Measurements from ENCODE around the gene MTG1. TPM values are rescaled to one million over a fixed set of nuclear protein-coding genes. Genes with fewer than 3 reads are reported as not detected.
"Not testable (repeated sequence)": the region's sequence is repeated elsewhere in the genome, so short reads cannot be mapped to it uniquely, and the experiment has no call there.

MTG1 gene
- total RNA-seq, 1 donor from 2014 or later, result 20.9 TPM

- DNase-seq, result no peak
- intact Hi-C loops (cut with micrococcal nuclease), result no loop called here
- no peak for ATAC-seq
Observed at GRCh38 chr10:133458021-133458709, 64.2 kb downstream of the MTG1 start.

DNA sequence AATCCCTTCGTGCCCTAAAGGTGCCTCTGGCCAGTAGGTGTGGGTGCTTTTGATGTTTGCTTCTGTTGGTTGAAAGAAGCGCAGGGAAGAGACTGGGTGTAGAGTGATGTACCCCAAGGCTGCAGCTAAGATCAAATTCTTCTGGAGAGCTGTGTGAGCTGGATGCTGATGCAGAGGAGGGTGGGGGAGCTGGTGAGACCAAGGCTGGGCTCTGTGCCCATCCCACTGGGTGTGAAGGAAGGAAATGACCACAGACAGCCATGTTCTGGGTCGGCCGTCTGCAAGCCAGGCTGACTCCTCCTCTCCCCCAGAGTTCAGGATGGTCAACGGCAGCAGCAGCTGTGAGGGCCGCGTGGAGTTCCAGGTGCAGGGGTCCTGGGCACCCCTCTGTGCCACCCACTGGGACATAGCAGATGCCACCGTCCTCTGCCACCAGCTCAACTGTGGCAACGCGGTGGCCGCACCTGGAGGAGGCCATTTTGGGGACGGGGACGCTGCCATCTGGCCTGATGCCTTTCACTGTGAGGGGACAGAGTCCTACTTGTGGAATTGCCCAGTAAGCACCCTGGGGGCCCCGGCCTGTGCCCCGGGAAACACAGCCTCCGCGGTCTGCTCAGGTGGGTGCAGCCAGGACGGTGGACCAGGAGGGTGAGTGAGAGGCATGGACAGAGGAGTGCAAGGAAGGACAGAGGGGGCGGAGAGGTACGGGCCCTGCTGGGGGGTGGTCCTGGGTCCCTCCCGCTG is 64.9 kb downstream of the MTG1 start:
- intact Hi-C loops (cut with micrococcal nuclease), result no loop called here
- no peak for ATAC-seq
- no peak for DNase-seq

DNA sequence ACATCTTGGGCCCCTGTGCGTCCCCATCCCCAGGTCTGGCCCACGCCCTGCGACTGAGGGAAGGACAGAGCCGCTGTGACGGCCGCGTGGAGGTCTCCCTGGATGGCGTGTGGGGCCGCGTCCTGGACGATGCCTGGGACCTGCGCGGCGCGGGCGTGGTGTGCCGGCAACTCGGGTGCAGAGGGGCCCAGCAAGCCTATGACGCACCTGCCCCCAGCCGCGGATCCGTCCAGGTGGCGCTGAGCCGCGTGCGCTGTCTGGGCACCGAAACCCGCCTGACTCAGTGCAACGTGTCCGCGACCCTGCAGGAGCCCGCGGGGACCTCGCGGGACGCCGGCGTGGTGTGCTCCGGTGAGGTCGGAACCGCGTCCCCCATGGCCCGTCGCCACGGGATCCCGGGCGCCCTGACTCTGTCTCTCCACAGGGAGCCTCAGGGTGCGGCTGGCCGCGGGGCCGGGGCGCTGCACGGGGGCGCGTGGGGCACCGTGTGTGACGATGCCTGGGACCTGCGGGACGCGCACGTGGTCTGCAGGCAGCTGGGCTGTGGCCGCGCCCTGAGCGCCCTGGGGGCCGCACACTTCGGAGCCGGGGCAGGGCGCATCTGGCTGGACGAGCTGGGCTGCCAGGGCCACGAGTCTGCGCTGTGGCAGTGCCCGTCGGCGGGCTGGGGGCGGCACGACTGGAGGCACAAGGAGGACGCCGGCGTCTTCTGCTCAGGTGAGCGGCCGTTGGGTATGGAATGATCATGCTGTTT is 65.7 kb downstream of the MTG1 start:
- no peak for ATAC-seq
- intact Hi-C loops (cut with micrococcal nuclease), result no loop called here
- DNase-seq, result no peak

- ATAC-seq, result no peak
- DNase-seq, result no peak
- intact Hi-C loops (cut with micrococcal nuclease), result no loop called here
Observed at GRCh38 chr10:133460208-133460769, 66.3 kb downstream of the MTG1 start.

DNA sequence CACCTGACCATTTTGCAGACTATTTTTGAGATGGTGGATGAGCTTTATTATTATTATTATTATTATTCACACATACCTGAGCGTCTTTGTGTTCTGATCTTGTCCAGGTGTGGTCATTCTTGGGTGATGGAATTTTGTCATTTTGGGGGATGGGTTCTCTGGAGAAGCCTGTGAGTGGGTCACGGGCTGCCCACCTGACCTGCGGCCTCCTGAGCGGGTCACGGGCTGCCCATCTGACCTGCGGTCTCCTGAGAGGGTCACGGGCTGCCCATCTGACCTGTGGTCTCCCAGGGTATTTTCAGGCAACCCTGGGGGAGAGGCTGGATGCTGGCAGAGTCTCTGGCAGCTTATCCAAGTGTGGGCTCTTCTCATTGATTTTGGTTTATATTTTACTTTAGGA is 67.1 kb downstream of the MTG1 start:
- no peak for DNase-seq
- no peak for ATAC-seq
- intact Hi-C loops (cut with micrococcal nuclease), result no loop called here

DNA sequence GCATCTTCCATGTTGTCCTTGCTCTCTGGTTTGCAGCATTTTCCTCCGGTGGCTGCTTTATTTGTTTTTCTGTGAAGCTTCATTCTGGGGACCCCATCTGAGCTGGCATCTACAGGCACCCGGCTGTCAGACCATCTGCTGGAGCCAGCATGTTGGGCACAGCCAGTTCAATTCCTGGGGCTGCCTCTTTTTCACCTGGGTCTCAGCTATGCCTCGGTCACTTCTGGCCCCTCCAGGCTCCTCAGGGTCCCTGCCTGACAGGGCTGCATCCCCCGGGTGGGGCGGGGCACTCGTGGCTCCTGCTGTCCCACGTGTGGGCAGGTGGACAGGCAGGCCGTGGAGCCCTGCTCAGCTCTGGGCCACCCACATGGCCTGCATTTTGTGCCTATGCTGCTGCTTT is 67.9 kb downstream of the MTG1 start:
- intact Hi-C loops (cut with micrococcal nuclease), result no loop called here
- DNase-seq (no peak), ATAC-seq (no peak)

- ATAC-seq, result no peak
- no peak for DNase-seq
- intact Hi-C loops (cut with micrococcal nuclease), result no loop called here
Observed at GRCh38 chr10:133462512-133463305, 68.8 kb downstream of the MTG1 start.

DNA sequence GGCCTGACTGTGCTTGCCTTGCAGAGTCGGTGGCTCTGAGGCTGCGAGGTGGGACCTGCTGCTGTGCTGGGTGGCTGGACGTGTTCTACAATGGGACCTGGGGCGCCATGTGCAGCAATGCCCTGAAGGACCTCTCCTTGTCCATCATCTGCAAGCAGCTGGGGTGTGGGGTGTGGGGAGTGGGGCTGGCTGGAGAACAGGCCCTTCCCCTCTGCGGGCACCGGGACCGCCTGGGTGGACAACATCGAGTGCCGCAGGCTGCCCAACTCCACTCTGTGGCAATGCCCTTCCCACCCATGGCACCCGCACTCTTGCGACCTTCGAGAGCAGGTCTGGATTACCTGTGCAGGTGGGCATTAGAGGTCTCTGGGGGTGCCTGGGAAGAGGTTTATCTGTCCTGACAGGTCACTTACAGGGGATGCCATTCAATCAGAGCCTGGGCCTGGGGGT is 70.7 kb downstream of the MTG1 start:
- intact Hi-C loops (cut with micrococcal nuclease), result no loop called here
- DNase-seq, result no peak
- no peak for ATAC-seq

- DNase-seq (no peak), ATAC-seq (no peak)
- intact Hi-C loops (cut with micrococcal nuclease), result no loop called here
Observed at GRCh38 chr10:133465191-133465949, 71.4 kb downstream of the MTG1 start.

DNA sequence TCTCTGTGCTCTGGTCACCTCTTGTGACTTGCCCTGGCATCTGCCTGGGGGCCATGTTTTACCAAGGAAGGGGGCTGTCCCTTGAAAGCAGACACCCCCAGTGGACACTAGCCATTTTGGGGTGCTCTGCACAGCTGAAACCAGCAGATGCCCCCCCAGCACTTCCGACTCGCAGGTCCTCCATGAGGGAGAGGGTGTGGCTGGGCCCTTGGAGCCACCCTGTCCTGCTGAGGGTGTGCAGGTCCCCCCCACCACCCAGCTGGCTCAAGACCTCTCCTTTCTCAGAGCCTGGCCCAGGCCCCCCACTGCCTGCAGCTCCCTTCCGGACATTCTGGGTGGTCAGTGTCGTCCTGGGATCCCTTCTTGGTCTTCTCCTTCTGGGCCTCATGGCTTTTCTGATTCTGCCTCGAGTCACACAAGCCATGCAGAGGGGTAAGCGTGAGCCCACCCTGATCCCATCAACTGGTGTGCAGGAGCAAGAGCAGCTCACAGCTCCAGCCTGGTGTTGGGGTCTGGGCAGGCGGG is 72.1 kb downstream of the MTG1 start:
- no peak for ATAC-seq
- intact Hi-C loops (cut with micrococcal nuclease), result no loop called here
- DNase-seq, result no peak

GRCh38 chr10:133466683-133467275 is 72.8 kb downstream of the MTG1 start:
- no peak for ATAC-seq
- intact Hi-C loops (cut with micrococcal nuclease), result no loop called here
- DNase-seq, result no peak

- DNase-seq (no peak), ATAC-seq (no peak)
- intact Hi-C loops (cut with micrococcal nuclease), result no loop called here
Observed at GRCh38 chr10:133467286-133467911, 73.4 kb downstream of the MTG1 start.

DNA sequence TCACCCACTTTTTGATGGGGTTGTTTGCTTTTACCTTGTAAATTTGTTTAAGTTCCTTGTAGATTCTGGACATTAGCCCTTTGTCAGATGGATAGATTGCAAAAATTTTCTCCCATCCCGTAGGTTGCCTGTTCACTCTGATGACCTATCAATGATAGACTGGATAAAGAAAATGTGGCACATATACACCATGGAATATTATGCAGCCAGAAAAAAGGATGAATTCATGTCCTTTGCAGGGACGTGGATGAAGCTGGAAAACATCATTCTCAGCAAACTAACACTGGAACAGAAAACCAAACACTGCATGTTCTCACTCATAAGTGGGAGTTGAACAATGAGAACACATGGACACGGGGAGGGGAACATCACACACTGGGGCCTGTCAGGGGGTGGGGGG is 75.2 kb downstream of the MTG1 start:
- DNase-seq; intact Hi-C loops (cut with micrococcal nuclease); ATAC-seq: not testable (repeated sequence)

DNA sequence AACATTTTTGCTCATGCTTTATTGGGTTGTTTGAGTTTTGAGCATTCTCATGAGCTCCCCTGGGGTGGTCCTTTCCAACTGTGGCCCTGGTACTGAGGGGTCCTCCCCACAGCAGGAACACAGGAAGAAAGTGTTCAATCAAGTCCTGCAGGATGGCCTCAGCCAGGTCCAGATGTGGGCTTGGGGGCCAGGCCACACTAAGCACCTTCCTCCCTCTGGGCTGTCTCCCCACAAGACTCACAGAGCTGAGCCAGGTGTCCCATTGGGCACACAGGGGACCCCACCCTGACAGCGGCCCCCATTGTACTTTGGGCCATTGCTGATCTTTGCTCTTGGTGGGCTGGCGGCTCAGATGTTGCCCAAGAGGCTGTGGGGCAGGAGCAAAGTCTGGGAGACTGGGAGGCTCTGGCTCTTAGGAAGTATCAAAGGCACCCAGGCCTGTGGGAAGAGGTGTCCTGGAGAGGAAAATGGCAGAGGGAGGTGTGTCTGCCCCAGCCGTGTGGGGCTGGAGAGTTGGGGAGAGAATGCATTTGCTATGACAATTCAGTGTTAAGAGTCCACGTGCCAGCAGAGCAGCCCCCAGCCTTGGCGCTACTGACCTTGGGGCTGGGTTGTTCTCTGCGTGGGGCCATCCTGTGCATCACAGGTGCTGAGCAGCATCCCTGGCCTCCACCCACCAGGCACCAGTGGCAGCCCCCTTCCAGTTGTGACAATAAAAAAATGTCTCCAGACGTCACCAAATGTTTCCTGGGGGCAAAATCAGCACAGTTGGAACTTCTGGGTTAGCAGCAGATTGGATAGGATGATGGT is 77.5 kb downstream of the MTG1 start:
- ATAC-seq (no peak), DNase-seq (no peak)
- intact Hi-C loops (cut with micrococcal nuclease), result no loop called here
